SIG-M5 treated with dmso at 0.1 percent for 504 hours (cell line): ENCODE measurements around the gene NHP2.

ENCODE experiments used
- DNase-seq: peaks from one replicate; lab custom pipeline; 2025; ENCODE audit not compliant: unreplicated experiment; lab: John Stamatoyannopoulos, UW

NHP2 gene

DNA sequence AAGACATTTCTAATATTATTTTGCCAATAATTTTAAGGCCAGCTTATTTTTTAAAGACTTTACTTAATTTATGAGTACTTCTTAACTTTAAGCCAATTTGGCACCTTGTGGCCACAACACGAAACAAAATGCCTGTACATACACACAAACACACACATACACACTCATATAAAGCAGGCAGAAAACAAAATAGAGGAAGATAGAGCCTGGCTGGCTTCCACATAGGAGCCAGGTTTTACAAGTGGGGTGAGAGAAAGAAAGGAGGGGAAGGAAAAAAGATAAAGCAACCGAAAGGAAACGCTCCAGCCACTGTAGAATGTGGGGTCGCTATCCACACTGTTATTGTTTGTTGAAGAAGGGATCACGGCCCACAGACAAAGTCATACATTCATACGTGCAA is 23.1 kb upstream of the NHP2 start:
- DNase-seq = no peak

DNA sequence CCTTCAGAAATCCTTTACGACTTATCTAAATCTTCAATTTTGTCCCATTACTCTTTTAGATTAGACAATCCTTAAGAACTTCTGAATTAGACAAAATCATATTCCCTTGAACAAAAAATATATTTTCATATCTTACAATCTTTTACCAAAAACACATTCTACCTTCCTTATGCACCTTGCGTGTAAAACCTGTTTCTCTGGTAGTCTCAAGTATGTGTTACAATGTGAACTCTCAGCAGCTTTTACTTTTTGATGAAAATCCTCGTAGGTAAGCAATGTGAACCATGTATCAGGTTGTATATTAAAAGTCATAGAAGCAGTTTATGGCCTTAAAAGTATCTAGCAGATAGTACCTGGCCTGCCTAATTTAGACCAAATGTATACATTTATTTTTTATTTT is 20.8 kb upstream of the NHP2 start:
- DNase-seq = no peak

DNA sequence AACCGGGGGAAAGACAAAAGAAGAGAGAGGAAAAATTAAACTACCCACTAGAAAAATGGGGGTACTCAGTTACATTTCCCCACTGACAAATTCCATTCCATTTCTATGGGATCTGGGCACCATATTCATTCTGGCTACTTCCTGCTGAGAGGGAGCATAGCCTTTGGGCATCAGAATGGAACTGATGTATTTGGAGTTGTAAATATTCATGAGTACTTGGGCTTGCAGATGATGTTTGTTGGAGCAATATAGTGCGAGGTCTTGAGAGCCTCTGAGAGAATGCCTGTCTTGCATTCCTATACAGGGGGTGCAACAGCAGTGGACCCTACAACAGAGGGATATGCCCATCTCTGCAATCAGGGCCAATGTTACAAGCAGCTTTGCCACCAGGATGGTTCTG is 16.8 kb upstream of the NHP2 start:
- DNase-seq = no peak

DNA sequence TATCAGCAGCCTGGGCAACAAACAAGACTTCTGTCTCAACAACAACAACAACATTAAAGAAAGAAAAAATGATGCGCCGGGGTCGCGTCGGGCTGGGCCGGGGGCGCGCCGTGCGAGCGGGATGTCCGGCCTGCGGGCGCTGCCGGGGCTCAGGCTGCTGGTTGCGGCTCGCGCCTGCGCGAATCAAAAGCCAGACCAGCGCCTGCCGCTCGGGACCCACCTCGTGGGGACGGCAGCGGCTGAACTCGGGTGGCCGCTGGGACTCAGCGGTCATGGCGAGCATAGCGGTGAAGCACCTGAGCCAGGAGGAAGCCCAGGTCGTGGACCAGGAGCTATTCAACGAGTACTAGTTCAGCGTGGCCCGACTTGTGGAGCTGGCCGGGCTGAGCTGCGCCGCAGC is 11.9 kb upstream of the NHP2 start:
- DNase-seq = no peak

DNA sequence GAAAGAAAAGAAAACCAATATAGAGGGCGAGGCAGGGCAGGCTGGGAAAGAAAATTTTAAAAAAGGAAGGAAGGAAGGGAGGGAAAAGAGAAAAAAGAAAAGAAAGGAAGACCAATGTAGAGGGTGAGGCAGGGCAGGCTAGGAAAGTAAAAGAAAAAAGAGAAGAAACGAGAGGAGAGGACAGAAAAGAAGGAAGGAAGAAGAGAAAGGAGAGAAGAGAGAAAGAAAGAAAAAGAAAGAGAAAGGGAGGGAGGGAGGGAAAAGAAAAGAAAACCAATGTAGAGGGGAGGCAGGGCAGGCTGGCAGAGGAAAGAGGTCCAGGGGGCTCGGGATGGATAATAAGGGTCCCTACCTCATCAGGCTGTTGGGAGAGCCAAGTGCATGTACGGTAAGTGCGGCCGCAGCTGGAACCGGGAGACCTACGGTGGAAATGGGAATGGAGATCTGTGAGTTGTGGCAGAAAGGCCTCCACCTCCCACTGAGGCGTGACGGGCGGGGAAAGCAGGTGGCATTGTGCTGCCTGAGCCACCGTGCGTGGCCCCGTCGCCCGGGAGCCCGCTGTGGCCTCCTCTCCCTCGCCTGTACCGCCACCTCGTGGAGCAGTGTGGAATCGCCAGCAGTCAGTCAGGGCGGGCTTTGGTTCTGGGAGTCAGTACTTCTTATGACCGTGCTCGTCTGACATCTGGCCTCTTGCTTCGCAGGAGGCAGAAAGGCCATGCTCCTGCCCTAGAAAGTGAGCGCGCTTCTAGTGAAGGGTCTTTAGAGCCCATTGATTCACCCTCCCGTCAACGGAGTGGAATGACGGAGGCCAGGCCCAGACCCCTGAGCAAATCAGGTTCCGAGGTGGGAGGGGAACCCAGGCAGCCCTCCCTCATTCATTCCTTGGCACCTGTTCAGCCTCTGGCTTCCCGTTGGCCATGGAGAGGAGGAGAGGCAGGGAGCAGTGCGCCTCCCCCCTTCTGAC is 10.4 kb upstream of the NHP2 start:
- peak; percentile 81 for DNase-seq

DNA sequence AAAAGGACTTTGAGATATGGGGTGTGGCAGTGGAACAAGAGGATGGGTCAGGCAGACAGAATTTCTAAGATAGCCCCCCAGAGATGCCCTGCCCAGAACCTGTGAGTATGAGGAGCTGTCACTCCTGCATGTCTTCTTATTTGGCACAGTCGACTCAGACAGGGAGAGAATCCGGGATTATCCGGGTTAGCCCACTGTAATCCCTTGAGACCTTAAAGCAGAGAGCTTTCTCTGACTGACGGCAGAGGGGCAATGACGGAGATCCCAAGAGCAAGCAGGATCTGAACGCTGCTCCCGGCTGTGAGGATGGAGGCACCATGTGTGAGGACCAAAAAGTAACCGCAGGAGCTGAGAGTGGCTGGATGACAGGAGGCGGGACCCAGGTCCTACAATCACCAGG is 8.8 kb upstream of the NHP2 start:
- no peak for DNase-seq

DNA sequence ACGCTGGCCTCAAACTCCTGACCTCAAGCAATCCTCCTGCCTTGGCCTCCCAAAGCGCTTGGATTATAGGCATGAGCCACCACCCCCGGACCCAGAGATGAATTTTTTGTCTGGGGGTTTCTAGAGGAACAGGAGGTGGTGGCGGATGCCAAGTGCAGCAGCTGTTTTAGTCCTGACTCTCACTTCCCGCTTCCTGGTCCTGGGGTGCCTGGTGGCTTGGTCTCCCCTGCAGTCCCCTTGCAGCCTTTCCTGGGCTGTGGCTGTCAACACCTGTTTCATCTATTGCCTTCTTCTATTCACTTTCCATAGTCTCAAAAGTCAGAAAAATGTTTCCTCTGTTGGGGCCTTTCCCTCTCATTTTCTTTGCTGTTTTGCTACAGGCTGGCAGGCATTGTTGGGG is 6.5 kb upstream of the NHP2 start:
- no peak for DNase-seq

DNA sequence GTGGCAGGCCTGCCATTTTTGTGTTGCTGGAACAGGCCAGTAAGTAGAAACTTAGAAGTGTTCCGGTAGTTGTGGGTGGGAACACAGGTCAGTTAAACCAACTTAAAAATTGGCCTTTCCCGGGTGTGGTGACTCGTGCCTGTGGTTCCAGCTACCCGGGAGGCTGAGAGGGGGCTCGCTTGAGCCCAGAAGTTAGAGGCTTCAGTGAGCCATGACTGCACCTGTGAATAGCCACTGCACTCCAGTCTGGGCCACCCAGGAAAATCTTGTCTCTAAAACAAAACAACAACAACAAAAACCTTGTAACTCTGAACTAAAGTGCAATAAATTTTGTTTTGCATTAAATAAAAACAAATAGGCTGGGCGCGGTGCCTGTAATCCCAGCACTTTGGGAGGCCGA is 1.4 kb upstream of the NHP2 start:
- DNase-seq = no peak

DNA sequence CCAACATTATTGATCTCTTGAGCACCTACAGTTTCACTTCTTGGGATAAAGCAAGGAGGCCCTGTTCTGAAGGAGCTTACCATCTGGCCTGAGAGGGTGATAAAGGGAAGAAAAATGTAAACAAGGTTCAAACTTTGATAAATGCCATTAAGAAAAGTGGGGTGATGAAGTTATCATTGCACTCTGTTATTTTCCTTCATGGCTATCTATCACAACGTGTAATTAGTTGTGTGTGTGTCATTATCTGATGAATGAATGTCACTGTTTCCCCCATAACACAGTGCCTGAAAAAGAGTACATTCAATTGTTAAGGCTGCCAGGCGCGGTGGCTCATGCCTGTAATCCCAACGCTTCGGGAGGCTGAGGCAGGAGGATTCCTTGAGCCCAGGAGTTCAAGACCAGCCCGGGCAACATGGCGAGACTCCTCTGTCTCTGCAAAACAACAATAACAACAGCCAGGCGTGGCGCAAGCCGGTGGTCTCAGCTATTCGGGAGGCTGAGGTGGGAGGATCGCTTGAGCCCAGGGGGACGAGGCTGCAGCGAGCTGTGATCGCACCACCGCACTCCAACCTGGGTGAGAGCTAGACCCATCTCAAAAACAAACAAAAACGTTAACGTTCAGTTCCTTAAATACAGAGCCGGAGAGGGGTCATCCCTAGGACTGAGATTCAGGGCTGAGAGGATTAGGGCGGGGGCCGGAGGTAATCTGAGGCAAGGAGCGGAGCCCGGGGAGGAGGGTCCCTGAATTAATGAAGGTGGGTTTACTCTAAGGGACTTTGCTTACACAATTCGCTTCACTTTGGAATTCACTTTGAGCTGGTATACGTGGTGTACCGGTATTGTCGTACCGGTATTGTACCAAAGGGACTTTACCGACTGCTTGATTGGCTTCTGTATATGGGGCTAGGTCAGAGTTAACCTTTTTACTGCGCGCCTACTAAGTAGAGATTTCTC is 917 bp downstream of the NHP2 start:
- DNase-seq = no peak

DNA sequence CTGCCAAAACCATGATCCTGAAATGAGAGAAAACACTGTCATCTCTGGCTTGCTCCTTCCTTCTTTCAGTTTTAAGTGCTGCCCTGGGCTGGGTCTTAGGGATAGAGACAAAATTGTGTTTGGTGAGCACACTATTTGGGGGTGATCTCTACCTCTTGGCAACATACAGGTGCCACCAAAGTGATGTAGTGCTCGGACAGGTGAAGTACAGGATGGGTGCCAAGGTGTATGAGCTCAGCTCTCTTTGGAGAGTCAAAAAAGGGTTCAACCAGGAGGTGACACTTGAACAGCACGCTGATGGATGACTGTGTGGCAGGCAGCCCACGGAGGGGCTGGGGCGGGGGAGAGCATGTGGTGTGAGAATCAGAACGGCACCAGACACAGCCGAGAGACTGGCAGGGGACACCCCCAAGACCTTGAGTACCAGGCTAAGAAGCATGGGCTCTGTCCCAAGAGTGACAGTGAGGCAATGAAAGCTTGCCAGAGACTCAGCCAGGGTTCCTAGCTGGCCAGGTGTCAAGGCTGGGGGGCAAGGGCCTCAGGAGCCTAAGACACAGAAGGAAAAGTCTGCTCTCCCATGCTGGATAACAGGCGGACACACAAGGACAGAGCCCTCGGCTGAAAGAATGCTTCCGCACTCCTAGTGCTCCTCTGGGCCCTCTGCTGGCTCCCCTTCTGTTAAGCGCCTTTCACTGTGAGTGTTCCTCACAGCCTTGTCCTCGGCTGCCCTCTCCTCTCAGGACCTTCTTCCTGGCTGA is 2.5 kb downstream of the NHP2 start:
- DNase-seq = peak; percentile 36

DNA sequence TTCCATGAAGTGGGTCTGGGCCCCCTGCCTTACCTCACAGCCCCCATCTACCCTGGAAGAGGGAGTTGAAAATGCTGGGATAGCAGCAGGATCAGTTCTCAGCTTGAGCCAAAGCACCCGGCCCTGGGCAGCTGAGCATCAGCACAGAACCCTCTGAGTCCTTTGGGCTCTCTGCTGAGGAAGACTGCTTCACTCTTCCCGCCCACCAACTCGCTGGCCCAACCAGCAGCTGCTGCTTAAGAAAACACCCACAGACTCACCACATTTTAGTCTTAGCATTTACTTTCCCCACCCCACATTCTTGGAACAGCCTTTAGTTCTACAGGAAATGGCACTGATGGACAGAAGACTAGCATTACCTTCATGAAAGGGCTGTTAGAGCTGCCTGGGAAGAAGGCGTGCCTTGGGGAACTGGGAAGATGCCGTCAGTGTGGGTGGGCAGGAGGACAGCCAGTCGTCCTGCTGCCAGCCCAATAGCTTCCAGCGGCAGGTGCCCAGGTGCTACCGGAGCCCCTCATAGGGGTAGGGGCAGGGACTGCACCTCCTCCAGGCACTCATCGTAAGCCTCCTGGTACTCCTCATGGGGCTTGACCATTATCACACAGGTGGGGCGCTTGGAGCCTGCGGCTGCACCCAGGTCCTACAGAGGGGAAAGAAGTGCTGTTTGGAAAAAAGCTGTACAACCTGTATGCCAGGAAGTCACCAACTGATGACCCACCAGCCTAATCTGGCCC is 4.3 kb downstream of the NHP2 start:
- no peak for DNase-seq

DNA sequence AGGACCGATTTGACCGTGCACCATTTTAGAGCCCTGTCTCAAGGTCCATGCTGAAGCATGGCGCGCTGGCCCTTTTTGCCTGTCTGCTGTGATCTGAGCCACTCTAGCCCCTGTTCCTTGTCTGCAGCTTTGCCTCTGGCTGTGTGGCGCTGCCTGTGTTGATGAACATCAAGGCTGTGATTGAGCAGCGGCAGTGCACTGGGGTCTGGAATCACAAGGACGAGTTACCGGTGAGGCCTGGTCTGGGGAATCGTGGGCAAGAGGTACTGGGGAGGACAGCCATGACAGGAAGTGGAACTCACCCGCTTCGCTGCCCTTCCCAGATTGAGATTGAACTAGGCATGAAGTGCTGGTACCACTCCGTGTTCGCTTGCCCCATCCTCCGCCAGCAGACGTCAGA is 6.3 kb downstream of the NHP2 start:
- DNase-seq = no peak

DNA sequence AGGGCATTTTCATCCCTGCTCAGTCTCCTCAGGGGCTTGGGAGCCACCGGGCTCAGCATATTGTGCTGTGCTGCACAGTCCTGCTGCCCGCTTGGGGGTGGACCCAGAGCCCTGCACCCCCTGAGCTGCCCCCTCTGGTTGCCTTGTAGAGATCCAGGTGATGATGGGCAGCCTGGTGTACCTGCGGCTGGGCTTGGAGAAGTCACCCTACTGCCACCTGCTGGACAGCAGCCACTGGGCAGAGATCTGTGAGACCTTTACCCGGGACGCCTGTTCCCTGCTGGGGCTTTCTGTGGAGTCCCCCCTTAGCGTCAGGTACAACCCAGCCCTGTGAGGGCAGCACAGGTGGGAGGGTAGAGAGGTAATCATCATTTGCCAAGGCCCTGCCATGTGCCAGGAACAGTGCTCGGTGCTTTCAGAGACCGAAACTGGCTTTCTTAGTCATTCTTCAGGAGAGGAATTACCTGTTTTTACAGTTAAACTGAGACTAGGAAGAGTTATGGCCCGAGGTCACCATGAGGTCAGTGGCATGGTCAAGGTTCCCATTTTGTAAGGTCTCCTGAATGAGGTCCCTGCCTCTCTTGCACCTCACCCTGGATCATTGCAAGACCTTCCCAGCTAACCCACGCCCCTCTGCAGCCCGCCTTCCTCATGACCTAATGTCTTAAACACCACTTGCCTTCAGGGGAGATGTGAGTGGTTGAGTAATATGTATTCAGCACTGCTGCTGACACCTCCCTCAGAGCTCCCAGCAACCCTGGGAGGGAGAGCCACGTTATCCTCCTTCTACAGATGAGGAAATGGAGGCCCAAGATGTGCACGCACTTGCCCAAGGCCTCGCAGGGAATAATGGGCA is 7.5 kb downstream of the NHP2 start:
- DNase-seq = peak; percentile 83

DNA sequence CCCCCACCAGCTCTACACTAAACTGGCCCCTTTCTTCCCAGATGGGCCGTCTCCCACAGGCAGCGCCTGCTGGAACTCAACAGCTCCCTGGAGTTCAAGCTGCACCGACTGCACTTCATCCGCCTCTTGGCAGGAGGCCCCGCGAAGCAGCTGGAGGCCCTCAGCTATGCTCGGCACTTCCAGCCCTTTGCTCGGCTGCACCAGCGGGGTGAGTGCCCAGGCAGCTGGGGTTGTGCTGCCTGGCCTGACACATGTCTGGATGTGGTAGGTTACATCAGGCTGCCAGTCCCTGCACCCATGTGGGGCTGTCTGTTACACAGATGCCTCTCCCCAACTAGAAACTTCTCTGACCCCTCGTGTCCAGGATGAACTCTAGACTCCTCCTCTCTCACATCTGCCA is 9.8 kb downstream of the NHP2 start:
- DNase-seq = no peak

DNA sequence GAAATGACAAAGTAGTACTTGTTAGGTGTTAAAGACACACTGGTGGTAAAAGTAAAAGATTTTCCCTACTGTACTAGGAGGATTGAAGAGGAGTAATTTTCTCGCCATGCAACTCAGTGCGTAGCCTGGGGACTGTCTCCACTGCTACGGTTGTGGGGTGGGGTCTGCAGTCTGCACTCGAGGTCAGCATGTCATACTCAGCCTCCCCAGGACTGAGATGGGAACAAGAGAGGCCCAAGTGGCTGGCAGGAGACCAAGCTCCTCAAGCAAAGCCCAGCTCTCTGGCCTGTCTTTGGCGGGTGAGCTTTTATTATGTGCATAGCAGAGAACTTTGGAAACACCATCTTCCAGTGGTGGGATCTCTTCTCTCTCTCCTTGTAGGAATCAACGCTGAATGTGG is 10.4 kb downstream of the NHP2 start:
- DNase-seq = no peak

DNA sequence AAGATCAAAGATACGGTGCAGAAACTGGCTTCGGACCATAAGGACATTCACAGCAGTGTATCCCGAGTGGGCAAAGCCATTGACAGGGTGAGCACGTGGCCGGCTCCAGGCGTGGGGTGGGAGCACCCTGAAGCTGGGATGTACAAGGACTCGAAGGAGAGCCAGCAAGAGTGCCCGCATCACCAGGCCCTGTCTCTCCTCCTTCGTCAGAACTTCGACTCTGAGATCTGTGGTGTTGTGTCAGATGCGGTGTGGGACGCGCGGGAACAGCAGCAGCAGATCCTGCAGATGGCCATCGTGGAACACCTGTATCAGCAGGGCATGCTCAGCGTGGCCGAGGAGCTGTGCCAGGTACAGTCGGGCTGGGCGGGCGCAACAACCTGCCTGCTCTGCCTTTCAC is 11.0 kb downstream of the NHP2 start:
- DNase-seq = no peak

DNA sequence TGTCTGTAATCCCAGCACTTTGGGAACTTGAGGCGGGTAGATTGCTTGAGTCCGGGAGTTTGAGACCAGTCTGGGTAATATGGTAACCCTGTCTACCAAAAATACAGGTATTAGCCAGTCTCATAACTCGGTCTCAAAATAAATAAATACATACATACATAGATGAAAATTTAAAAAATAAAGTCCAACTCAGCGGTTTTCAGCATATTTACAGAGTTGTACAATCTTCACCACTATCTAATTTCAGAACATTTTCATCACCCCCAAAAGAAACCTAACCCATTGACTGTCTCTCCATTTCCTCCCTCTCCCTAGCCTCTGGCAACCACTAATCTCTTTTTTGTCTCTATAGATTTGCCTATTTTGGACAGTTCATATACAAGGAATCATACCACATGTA is 12.1 kb downstream of the NHP2 start:
- no peak for DNase-seq

DNA sequence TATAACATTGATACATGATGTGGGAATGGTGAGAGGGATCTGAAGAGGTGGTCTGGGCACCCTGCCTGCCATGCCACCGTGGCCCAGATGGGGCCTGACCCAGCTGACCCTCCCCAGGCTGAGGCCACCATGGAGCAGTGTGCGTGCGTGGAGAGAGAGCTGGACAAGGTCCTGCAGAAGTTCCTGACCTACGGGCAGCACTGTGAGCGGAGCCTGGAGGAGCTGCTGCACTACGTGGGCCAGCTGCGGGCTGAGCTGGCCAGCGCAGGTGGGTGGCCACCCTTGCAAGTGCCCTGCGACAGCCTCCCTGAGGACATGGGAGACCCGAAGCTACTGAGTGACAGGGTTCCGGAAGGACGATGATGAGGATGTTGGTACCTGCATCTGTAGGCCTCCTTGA is 15.7 kb downstream of the NHP2 start:
- DNase-seq = no peak

DNA sequence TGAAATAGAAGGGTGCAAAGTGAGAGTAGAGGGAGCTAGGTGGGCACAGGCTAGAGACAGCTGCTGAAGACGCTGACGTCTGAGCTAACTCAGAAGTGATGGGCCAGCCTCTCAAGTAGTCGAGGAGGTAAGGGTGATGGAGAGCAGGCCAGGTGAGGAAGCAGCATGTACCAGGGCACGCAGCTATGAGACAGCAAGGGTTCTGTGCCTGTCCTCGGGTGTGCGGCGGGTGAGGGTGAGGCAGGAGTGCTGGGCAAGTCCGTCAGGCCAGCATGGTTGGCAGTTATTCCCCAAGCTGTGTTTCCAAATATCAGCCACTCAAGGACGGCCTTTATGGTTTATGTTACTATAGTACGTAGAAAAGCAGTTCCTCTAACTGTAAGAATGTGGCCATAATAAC is 16.7 kb downstream of the NHP2 start:
- DNase-seq = no peak
